Ovary (tissue), 9 donors: ENCODE results near the gene NT5DC2. TPM values are rescaled to one million over a fixed set of nuclear protein-coding genes. Genes with fewer than 3 reads are reported as not detected.

Experiments used
- DNase-seq, 5 donors: peaks; one replicate each; pipeline ENCODE4 v3.0.0-alpha.2; 2019 to 2020
- H3K27ac ChIP-seq, 2 donors: fragments of 200-600 bp; one replicate each; pipeline versions ENCODE4 v1.5.1 to v1.8.0; 2019 to 2022
- H3K27me3 ChIP-seq: fragments of 200-600 bp; one replicate; pipeline ENCODE4 v1.8.0; 2022
- H3K36me3 ChIP-seq: fragments of 200-600 bp; sonication (generic); one replicate; pipeline ENCODE4 v1.5.1; 2019
- H3K4me1 ChIP-seq: one replicate; pipeline ENCODE4 v1.8.1; 2013; ENCODE audit warnings: mild to moderate bottlenecking, moderate library complexity; ENCODE audit not compliant: insufficient read depth
- H3K4me3 ChIP-seq: fragments of 200-600 bp; sonication (generic); one replicate; pipeline ENCODE4 v1.5.1; 2017
- H3K9me3 ChIP-seq, 2 donors: fragments of 200-600 bp in 1 of 2; sonication (generic) in 1 of 2; one replicate each; pipeline versions ENCODE4 v1.5.1 to v1.8.1; 2013 to 2019; ENCODE audit warnings: mild to moderate bottlenecking in 1 of 2, moderate library complexity in 1 of 2
- EP300 ChIP-seq: sonication (generic); formaldehyde crosslinking; IDR thresholded peaks from one replicate; pipeline ENCODE4 v1.6.1; 2017; ENCODE audit warnings: antibody characterized with exemption
- POLR2A ChIP-seq: fragments of 450-650 bp; IDR thresholded peaks from one replicate; pipeline ENCODE4 v1.6.1; 2017; ENCODE audit warnings: antibody characterized with exemption, mild to moderate bottlenecking, moderate library complexity
- WGBS, 3 donors: extraction: QIAGEN DNeasy Blood & Tissue Kit in 1 of 3; methylation state at CpG; one replicate each; pipeline versions ENCODE4 v1.1.5 to v1.1.7; 2013 to 2017; 5-methylcytosine and 5-hydroxymethylcytosine counted together
- intact Hi-C, 4 donors: fragments of 100-400 bp; cut with DNase I; formaldehyde crosslinking; loops; one replicate each; pipeline versions ENCODE4 v1.11.0 to v1.15.1; 2022 to 2023
- polyA plus RNA-seq, 2 donors: library from polyadenylated mRNA; stranded (reverse); fragments of 200-250 nt in 1 of 2; fragments of 350-450 nt in 1 of 2; fragmentation: Illumina TruSeq in 1 of 2; extraction: RNeasy Lipid Tissue Mini Kit (QIAGEN cat#74804) in 1 of 2; gene quantifications; one replicate each; pipeline ENCODE4 v1.2.3, GENCODE V29; 2013 to 2014
- total RNA-seq, 7 donors: library from RNA; depleted of rRNA in 2 of 7; stranded (reverse); fragments of >200 nt in 2 of 7; fragmentation: NEBNext Ultra II Directional in 3 of 7; extraction: Animal tissue kit (Norgen Biotek cat#: 25700) in 3 of 7; gene quantifications; one replicate each; pipeline versions ENCODE4 v1.1.0 to v1.2.4, GENCODE V29; 2016 to 2023
- TF ChIP-seq, protein P1 (sequence below), 3 donors: fragments of 450-650 bp in 2 of 3; fragments of 200-600 bp in 1 of 3; IDR thresholded peaks; one replicate each; pipeline versions ENCODE4 v1.5.1 to v1.8.0; 2016 to 2022; ENCODE audit warnings: antibody characterized with exemption in 3 of 3, mild to moderate bottlenecking in 1 of 3
- donor health status: DM: no; HTN: no; CAD: no; lungs with moderate emphysema.
- donor health status: DM: no; HTN: no; CAD: no.
- donor health status: Bipolar disorder and iron deficiency.
- donor health status: DM: yes; HTN: yes; CAD: no.
- donor health status: DM: no; HTN: no; CAD: no.
- donor health status: DM: yes; HTN: yes; CAD: no.

Gene NT5DC2
- total and polyA plus RNA-seq, 9 donors, result 19.6 to 129 (median 51.9) TPM

DNA sequence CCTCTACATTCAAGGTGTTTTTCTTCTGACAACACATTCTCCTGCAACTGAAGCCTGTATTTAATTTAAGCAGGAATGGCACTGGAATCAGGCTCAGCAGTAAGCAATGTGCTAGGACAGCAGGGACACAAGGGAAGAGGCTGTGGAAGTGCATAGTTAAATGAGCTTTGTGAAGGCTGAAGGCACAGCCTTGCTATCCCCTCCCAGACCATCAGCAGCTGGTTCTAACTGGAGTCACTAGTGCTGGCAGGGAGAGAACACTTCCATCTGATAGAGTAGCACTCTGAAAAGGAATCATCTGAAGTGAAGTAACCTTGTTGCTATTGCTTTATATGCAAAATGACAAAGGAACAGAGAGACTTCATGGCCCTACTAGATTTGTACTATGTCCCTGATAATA is 17.5 kb upstream of the NT5DC2 start:
- Histone ChIP-seq H3K27ac (no peak overlapping the region), H3K4me3 (no peak overlapping the region), H3K9me3 (no peaks in the 10 kb centered on the region), H3K4me1 (peaks cover 10% of the 10 kb centered on the region), H3K36me3 (no peaks in the 10 kb centered on the region), H3K27me3 (no peaks in the 10 kb centered on the region)
- intact Hi-C loops, result no loop called here
- no peak for DNase-seq
- TF ChIP-seq POLR2A, result no peak
- TF ChIP-seq EP300, result no peak

GRCh38 chr3:52547143-52547542 is 13.5 kb upstream of the NT5DC2 start:
- H3K36me3 ChIP-seq, result no peaks in the 10 kb centered on the region
- no peaks in the 10 kb centered on the region for H3K4me1 ChIP-seq
- DNase-seq, result no peak
- no peaks in the 10 kb centered on the region for H3K9me3 ChIP-seq
- no peak overlapping the region for H3K27ac ChIP-seq
- intact Hi-C loops, result no loop called here
- H3K4me3 ChIP-seq, result no peak overlapping the region
- H3K27me3 ChIP-seq, result no peaks in the 10 kb centered on the region
- TF ChIP-seq EP300, result no peak
- 67 to 76% (median 70%) methylated on average over 2 of the region's 2 CpGs for WGBS, 3 donors

DNA sequence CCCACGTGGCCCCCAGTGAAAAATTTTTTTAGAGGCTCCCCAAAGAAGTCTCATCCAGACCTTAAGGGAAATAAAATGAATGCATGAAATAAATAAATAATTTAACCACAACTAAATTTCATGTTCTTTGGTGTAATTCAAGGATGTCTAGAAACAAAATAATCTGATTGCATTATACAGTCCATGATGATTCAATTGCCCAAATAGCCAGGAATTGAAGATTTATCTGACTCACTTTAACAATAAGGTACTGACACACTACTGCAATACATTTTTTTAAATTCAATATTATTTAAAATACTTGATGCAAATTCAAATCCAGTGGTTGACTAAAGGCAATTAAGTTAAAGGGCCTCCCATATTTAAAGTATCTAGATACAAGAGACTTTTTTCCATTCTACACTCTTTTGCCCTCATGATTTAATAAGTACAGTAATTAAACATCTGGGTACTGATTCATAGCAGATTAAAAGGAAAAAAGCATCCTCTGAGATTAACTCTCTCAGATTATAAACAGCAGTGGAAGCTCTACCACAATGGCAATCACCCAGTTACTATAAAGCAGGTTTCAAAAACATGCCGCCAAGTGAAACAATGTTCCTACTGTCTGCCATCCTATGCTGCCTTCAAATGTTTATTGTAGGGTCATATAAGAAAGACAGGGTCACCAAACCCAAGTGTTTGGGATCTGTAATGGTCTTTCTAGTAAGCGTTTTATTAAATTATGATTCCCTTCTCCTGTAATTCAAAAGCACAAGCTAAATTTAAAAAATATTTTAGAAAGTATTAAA is 12.6 kb upstream of the NT5DC2 start:
- no peaks in the 10 kb centered on the region for H3K36me3 ChIP-seq
- 73 to 80% (median 78%) methylated on average over 3 of the region's 3 CpGs for WGBS, 3 donors
- H3K27me3 ChIP-seq, result no peaks in the 10 kb centered on the region
- no peak overlapping the region for H3K4me3 ChIP-seq
- H3K4me1 ChIP-seq, result no peaks in the 10 kb centered on the region
- intact Hi-C loops, result no loop called here
- no peak overlapping the region for H3K27ac ChIP-seq
- no peaks in the 10 kb centered on the region for H3K9me3 ChIP-seq
- TF ChIP-seq, protein P1, sequence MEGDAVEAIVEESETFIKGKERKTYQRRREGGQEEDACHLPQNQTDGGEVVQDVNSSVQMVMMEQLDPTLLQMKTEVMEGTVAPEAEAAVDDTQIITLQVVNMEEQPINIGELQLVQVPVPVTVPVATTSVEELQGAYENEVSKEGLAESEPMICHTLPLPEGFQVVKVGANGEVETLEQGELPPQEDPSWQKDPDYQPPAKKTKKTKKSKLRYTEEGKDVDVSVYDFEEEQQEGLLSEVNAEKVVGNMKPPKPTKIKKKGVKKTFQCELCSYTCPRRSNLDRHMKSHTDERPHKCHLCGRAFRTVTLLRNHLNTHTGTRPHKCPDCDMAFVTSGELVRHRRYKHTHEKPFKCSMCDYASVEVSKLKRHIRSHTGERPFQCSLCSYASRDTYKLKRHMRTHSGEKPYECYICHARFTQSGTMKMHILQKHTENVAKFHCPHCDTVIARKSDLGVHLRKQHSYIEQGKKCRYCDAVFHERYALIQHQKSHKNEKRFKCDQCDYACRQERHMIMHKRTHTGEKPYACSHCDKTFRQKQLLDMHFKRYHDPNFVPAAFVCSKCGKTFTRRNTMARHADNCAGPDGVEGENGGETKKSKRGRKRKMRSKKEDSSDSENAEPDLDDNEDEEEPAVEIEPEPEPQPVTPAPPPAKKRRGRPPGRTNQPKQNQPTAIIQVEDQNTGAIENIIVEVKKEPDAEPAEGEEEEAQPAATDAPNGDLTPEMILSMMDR (IDR thresholded peaks at IDR 0.05), result no peak
- no peak for TF ChIP-seq EP300
- no peak for TF ChIP-seq POLR2A
- no peak for DNase-seq

- WGBS, 3 donors, result 88 to 95% (median 91%) methylated on average over 4 of the region's 4 CpGs
- intact Hi-C loops, result no loop called here
- H3K27me3 ChIP-seq, result no peaks in the 10 kb centered on the region
- no peaks in the 10 kb centered on the region for H3K9me3 ChIP-seq
- H3K27ac ChIP-seq, result no peak overlapping the region
- no peak for DNase-seq
- TF ChIP-seq EP300 (no peak), POLR2A (no peak)
- TF ChIP-seq, protein P1 (IDR thresholded peaks at IDR 0.05), result no peak
- H3K4me1 ChIP-seq, result no peaks in the 10 kb centered on the region
- no peaks in the 10 kb centered on the region for H3K36me3 ChIP-seq
- H3K4me3 ChIP-seq, result no peak overlapping the region
Observed at GRCh38 chr3:52544937-52545336, 11.3 kb upstream of the NT5DC2 start.

DNA sequence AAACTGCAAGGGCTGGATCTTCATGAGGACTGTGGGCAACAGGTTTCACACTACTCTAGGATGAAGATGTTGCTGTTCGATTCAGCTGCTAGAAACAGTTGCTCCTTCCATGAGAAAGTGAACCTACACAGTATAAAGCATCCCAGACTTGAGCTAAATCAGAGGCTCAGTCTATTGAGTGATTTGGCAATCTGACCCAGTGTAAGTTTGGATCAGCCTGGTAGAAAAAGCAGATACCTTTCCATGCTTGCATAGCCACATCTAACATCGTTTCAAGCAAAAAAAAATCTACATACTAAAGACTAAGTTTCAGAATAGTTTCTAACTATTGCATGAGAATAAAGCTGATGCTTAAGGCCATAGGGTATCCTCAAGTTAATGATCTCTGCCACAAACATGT is 7.4 kb upstream of the NT5DC2 start:
- H3K4me3 ChIP-seq, result no peak overlapping the region
- H3K4me1 ChIP-seq, result peaks cover 13% of the 10 kb centered on the region
- intact Hi-C loops, result no loop called here

More for the DNA sequence above, 7.4 kb upstream of the NT5DC2 start:
- Histone ChIP-seq H3K9me3 (no peaks in the 10 kb centered on the region), H3K27me3 (no peaks in the 10 kb centered on the region), H3K36me3 (no peaks in the 10 kb centered on the region), H3K27ac (no peak overlapping the region)
- WGBS, 3 donors, result 57 to 90% (median 74%) methylated on average over 2 of the region's 2 CpGs
- TF ChIP-seq EP300, result no peak
- no peak for TF ChIP-seq POLR2A
- TF ChIP-seq, protein P1 (IDR thresholded peaks at IDR 0.05), result no peak
- no peak for DNase-seq
